Measurements from ENCODE around the gene TUBGCP6.

TUBGCP6 gene

DNA sequence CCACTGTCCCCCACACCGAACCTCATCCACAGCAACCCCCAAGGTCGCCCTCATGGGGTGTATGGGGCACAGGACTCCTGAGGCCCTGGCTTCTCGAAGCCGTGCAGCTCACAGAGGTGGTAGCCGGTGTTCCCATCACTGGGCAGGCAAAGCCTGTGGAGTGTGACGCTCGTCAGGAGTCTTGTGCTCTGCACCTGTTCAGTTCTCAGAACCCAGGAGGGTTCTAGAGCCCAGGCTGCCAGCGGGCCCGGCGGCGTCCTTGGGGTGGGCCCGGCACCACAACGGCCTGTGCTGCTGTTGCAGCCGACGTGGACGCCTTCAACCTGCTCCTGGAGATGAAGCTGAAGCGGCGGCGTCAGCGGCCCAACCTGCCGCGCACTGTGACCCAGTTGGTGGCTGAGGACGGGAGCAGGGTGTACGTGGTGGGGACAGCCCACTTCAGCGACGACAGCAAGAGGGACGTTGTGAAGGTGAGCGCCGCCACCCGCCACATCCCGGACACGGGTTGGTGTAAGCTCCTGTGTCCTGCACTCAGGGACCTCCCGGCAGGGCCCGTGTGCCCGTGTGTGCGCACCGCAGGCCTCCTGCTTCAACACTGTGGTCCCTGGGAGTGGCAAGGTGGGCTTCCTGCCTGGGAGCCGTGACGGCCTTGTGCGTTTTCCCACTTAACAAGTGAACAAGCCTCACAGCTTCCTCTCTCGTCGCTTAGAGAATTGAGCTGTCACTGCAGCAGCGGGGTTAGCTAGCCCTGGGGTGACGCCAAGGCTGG is 50.6 kb downstream of the TUBGCP6 start:
- no peak for DNase-seq

DNA sequence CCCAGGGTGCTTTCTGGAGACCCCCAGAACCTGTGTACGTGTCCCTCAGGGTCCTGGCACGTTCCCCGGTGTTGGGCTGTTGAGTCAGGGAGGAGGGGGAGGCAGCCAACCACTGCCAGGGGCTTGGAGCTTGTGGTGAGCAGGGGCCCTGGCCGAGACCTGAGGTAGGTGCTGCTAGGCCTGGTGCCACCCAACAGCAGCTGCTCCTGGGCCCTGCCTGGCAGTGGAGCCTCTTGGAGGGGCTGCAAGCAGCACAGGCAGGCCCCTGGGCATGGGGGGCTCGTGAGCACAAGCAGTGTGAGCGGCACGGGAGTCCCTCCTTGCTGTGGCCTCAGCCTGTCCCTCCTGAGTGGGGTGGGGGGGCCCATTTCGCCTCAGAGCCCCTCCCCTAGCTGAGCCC is 51.2 kb downstream of the TUBGCP6 start:
- no peak for DNase-seq

DNA sequence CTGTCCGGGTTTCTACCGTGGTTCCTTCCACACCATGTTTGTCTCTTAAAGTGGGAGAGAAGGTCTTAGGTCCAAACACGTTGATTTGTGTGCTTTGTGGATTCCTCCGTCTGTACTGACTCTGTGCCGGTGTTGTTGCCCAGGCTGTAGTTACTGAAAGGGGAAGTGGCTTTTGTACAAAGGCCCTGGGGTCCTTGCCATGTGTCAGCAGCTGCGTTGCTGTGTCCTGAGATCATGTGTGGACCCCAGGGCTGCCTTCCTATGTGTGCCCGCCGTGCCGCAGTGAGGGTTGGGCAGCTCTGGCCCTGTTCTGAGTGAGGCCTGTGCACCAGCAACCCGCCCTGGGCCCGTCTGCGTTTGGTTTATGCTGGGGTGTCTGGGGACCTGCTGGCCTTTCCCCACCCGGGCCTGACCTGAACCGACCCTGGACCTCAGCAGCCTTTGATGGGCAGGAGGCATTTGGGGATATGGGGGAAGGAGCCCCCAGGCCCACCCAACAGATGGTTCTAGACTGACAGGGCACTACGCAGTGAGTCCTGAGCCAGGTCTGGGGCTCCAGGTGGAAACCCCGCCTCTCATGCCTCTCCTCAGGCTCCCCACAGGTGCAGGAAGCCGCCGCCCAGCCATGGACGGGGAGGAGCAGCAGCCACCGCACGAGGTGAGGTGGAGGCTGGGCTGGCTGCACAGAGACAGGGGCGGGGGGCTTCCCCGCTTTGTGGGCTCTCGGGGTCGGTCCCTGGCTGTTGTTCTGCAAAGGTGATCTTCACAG is 52.2 kb downstream of the TUBGCP6 start:
- no peak for DNase-seq

DNA sequence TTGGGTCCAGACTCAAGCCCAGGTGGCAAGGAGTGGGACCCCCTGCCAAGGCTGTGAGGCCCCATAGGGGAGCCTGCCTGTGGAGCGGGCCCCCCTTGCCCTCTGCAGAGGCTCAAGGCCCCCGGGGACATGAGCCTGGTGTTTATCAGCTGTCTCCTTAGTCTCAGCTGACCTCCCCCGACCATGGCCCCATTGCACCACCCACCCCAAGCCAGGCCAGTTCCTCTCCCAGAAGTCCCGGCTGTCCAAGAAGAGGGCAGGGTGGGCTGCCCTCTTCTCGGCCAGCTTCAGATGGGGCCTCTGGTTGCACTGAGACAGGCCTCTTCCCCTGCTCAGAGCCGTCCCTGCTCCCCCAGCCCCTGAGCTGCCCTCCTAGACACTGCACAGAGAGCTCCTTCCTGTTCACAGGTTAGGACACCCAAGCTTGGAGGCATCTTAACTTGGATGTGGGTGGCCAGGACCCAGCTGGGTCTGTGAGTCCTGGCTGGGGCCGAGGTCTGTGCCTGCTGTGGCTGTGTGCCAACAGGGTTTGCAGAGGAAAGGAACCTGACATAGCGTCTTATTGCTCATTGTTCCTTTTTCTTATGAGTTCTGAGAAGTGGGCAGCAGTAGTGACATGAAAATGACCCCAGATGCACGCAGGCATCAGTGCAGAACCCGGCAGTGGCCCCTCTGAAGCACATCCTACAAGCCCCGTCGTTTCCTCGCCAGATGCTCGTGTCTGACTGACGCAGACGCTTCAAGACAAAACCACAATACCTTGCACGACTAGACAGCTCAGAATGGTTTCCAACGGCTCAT is 53.7 kb downstream of the TUBGCP6 start:
- DNase-seq: no peak

DNA sequence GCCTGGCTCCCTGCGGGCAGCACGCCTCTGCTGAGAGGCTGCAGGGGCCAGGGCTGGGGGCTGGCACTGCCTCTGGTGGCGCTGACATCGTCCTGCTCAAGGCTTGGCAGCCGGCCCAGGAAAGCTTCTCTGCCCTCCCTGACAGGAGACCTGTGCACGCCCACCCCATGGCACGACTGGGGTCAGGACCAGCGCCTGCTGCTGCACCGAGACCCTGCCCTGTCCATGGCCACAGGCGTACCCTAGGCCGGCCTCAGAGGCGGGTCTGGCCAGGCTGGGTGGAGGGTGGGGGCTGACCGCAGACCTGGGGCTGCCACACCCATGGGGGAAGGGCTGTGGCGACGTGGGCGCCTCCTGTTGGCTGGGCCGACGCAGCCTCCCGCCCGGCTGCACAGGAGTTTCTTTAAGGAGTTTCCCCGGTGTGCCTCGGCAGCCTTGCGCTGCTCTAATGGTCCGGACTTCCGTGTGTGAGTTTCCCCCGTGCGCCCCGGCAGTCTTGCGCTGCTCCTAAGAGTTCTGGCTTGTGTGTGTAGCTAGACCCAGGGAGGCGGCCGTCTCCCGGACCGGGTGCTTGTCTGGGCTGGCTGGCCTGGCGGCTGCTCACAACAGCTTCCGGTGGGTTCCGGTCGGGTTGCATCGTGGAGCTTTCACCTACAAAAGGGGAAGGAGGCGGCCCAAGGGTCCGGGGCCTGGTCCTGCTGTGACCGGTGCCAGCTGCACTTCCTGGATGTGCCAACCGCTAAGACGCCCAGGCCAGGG is 54.5 kb downstream of the TUBGCP6 start:
- DNase-seq: peak; percentile 61

DNA sequence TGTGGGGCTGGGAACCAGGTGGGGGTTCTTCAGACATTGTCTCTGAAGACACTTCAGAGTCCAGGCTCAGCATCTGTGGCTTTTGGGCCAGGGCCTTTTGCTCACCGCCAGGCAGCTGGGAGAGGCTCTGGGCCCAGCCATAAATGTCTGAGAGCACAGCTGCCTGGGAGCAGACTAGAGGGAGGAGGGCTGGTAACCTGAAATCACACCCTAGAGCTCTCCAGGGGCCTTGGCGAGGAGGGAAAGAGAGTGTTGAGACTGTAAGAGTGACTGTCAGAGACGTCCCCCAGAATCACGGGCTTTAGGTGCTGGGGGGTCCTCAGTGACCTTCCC is 55.0 kb downstream of the TUBGCP6 start:
- DNase-seq: no peak

DNA sequence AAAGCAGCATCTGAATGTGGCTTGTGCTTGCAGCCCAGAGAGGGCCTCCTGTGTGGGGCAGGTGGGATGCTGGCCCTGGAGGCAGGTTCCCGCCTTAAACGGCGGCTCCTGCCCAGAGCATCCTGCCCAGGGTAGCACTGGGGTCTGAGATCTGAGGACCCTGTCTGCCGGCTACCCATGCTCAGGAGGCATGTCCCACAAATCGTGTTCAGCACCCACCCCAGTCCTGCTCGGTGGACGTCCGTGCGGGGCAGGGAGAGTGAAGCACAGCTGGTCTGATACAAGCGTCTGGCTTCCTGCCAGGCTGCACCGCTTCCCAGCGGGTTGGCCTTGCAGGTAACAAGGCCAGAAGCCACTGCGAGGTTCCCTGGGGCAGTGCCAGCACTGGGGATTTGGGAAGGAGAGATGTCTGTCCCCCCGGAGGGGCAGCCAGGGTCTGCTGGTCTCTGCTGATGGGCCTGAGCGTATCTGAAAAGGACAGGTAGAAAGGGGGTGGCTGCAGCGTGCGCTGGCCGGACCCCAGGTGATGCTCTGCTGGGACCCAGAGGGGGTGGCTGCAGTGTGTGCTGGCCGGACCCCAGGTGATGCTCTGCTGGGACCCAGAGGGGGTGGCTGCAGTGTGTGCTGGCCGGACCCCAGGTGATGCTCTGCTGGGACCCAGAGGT is 55.5 kb downstream of the TUBGCP6 start:
- no peak for DNase-seq

DNA sequence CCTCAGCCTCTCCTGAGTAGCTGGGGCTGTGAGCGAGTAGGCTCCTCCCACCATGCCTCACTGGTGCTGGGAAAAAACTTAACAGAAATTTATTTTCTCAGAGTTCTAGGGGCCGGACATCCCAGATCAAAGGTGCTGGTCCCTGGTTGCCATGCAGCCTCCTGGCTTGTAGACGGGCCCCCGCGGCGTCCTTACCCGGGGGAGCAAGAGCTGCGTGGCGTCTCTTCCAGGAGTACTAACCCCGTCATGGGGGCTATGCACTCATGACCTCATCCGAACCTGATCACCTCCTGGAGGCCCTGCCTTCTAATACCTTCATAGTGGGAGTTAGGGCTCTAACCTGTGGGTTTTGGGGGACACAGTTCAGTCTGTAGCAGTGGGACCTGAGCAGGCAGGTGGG is 56.5 kb downstream of the TUBGCP6 start:
- no peak for DNase-seq

DNA sequence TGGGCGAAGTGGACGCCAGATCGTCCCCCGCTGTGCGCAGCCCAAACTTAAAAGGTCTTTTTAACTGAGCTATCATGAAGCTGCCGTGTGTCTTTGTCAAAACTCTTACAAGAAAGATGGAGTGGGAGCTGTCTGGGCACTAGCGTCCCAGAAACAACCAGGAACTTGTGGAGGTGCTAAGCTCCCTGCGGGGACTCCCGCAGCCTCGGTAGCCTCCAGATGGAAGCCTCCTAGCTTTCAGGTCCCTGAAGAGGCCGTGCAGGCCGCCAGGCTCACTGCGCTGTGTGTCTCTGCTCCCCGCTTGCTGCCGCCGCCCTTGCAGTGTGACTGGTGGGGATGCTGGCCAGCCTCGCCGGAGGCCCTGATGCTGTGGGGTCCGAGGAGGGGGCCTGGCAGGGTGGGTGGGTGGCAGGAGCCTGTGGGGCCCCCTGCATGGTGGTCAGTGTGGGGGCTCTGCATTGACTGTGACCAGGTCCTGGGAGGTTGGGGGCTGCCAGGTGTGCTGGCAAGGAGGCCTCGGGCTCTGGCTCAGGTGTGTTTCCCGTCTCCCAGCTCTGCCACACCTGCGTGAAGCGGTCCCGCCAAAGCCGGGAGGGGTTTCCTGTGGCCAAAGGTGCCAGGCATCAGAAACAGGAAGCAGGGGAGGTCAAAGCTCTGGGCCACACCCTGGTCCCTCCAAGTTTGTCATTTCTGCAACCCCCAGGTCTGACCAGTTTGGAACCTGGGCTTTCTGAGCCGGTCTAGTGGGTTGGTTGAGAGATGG is 57.9 kb downstream of the TUBGCP6 start:
- no peak for DNase-seq

DNA sequence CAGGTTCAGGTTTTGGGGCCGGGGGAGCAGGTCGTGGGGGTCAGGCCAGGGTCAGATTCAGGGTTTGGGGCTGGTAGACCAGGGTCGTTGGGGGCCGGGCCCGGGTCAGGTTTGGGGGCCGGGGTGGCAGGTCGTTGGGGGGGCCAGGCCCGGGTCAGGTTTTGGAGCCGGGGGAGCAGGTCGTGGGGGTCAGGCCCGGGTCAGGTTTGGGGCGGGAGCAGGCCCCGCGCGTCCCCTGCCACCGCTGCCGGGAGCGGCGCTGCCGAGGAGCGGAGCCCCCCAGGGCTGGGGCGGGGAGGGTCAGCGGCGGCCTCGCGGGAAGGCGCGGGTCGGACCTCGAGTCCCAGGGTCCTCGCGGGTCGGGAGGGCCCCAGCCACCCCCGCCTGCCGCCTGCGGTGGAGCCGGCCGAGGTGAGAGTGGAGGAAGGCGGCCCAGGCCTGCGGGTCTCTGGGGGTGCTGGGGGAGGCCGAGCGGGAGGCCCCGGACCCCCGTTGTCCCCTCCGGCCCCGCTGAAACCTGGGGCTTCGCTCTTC is 58.6 kb downstream of the TUBGCP6 start:
- DNase-seq: no peak

DNA sequence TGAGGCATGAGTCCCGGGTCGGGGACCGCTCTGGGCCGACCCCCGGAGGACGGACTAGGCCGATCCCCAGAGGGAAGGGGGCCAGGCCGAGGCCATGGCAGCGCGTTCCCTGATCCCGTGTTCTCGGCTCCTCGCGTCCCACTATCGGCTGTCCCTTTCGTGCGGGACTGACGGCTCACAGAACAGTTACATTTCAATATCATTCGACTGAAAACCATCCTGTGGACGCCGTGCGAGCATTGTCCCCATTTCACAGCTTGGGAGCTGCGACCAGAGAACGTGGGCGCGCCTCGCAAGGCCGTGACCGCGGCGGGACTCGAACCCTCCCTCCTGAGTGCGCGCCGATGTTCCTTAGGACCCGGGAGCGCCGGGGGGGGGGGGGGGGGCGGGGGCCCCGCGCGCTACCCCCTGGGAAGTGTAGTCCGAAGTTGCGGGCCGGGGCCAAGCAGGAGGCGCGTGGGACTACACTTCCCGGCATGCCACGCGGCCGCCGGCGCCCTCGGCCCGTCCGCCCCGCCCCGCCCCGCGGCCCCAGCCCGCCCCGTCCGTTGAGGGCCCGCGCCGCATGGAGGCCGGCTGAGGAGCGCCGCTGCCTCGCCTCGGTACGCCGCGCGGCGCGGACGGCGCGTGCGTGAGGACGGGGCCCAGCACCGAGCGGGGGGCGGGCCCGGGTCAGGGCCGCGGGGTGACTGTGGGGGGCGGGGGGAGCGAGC is 59.3 kb downstream of the TUBGCP6 start, which contains the start of gene TRABD:
Gene TRABD, plus strand, starts transcription at position 539 of the 713 bp plus-strand sequence. CDS start 7,148 bp downstream, outside the sequence.
- DNase-seq: peak; percentile 90

DNA sequence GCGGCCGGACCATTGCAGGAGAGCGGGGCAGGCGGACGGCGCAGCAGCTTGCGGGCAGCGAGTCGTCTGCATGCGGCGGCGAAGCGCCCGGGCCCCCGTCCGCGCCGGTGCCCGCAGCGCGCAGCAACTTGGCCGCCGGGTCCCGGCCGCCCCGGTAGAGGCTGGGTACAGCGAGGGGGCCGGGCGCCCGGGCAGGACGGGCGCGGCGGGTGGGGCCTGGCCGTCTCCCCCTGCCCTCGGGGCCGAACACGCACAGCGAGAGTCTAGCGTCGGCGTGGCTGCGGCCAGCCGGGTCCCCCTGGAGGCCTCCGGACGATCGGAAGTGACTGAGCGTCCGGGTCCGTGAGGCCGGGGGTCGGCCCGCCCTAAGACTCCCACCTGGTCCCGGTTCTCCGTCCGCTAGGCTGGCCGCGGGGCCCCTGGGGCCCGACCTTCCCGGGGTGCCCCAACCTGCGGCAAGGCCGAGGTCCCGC is 59.9 kb downstream of the TUBGCP6 start:
- no peak for DNase-seq

DNA sequence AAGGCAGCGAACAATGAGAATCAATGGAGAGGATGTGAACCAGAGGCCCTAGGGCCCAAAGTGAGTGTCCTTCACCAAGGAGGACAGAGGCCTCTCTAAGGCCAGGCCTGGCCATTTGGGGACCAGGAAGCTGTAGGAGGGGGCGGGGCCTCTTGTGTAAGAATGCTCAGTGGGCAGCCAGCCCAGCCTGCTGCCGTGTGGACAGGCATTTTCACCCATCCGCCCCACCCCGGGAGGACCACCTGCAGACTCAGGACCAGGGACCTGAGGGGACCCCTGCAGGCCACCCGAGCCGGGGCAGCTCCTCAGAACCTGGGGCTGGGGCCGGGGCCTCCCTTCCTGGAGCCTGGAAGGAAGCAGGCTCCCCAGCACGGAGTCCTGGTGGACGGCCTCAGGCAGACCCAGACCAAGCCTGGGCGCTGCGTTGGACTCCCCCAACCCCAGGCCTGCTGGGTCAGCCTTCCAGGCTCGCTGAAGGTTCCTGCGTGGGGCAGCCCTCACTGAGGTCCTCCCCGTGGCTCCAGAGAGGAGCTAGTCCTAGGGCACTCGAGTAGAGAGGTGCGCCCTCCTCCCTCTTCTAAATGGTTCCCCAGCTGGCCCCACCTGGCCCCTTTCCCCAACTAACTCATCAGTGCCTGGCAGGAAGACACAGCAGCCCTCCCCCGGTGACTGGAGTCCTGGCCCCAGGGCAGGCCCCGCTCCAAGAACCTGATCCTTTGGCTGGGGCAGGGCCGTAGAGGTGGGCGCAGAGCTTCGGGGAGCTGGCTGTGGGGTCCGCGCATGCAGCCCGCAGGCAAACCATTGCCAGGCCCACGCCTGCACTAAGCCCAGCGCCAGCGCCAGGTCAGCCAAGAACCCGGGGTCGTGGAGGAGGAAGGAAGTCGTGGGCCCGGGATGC is 60.6 kb downstream of the TUBGCP6 start:
- peak; percentile 73 for DNase-seq

DNA sequence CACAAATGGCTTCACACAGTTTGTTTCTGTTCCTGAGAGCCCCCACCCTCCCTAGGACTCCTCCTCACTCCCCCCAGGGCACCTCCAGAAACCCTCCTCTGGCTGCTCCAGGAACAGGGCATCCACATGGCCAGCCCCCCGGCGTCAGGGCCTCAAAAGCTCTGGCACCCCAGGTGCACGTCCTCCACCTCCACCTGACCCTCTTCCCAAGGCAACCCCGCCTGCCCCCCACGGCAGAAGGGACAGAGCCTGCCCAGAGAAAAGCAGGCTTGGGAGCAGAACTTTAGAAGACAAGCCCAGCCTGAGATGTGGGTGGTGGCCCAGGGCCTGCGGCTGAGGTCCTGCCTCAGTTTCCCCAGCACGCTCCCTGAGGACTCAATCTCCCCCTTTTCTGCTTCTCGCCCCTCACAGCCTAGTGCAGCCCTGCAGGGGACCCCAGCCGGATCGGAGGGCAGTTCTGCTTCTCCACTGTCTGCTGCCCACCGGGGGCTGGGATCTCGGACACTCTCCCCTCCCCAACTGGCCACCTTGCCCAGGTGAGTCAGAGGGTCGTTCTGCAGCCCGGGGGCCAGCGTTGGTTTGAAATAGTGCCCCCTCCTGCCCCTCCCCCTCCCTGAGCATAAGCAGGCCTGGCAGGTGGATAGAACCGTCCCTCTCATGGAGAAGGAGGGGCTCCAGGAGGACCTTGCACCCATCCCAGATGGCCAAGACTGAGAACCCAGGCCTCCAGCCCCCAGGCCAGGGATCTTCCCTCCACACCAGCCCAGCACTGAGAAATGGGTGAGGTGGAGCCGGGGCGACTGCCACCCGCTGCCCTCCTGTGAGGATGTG is 61.5 kb downstream of the TUBGCP6 start:
- DNase-seq: no peak

DNA sequence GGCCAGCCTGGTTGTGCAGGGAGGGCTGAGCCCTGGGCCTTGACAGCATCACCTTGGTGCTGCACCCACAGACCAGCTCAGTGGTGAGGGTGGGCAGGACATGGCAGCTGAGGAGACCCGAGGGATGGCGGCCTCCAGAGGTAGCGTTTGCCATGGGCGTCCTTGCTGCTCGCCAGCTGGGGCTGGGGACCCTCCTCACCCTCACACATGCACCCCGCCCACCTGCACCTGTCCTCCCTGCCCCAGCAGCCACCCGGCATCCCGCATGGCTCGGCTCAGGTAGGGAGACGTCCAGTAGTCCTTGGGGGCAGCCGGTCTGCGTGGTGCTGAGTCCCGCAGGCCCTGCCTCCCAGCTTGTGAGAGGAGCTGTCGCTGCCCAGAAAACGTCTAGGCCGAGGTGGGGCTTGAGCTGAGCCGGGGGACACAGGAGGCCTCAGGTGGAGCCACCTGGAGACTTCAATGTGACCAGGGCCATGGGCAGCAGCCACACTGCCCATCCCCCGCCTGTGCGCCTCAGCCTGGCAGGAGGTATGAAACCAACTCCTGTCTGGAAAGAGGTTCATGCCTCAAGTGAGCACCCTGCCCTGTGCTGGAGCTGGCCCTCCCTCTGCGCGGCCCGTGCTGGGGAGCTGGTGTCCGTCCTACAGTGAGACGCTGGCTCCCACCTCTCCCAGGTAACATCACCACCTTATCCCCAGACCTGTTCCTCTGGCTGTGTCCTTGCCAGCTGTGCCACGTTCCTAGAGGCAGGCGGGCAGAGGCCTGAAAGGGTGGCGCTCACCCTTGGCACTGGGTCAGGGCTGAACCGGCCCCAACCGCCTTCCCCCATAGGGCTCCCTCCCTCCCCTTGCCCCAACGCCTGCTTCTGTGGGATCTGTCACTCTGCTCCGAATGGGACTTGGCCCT is 62.4 kb downstream of the TUBGCP6 start:
- no peak for DNase-seq

DNA sequence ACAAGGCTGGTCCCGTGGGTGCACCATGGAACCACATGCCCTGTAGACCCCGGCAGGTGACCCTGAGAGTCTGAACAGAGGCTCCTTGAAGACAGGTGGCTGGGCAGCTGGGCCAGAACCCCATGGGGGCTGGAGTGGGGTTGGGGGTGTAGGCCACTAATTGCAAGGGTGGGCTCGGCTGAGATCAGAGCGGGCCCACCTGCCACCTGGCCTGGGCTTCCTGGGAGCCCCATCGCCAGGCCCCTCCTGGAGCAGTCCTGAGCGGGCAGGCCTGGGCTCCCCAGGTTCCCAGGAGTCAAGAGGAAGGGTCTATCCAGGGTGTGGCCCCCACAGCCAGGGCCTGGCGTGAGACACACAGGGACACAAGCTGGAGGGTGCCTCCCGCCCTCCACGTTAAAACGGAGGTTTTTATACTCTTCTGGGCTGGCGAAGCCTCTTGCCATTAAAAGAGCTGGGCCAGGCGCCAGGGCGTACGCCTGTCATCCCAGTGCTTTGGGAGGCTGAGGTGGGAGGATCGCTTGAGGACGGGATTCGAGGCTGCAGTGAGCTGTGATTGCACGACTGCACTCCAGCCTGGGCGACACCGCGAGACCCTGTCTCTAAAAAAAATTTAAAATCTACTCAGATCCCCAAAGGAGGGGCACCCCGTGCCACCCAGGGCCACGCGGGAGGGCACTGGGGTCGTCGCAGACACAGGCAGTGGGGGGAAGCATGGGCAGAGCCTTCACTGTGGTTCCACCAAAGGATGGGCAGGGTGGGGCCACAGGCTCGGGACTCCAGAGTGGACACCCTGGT is 63.9 kb downstream of the TUBGCP6 start:
- DNase-seq: no peak
